HEK293 (cell line): ENCODE measurements around the gene UBA3.
A peak's percentile ranks its signal among the peaks of the same experiment; 100 is the strongest.

Experiments used
- FEZF1 ChIP-seq: fragments of 450-650 bp; formaldehyde crosslinking; IDR thresholded peaks from 2 replicates; pipeline ENCODE4 v1.5.1; 2016; ENCODE audit warnings: missing biosample characterization, missing genetic modification characterization
- GLIS2 ChIP-seq: fragments of 450-650 bp; formaldehyde crosslinking; IDR thresholded peaks from 2 replicates; pipeline ENCODE4 v1.5.1; 2016; ENCODE audit warnings: missing biosample characterization, missing genetic modification characterization
- IKZF3 ChIP-seq: fragments of 450-650 bp; IDR thresholded peaks from 2 replicates; pipeline ENCODE4 v1.5.0; 2018; ENCODE audit warnings: missing biosample characterization, mild to moderate bottlenecking, missing genetic modification characterization, moderate library complexity
- KLF10 ChIP-seq: fragments of 450-650 bp; IDR thresholded peaks from 2 replicates; pipeline ENCODE4 v1.5.1; 2018; ENCODE audit warnings: missing biosample characterization, mild to moderate bottlenecking, missing genetic modification characterization
- KLF16 ChIP-seq: fragments of 450-650 bp; formaldehyde crosslinking; IDR thresholded peaks from 2 replicates; pipeline ENCODE4 v1.5.1; 2017; ENCODE audit warnings: missing biosample characterization, missing genetic modification characterization
- MYNN ChIP-seq: fragments of 450-650 bp; formaldehyde crosslinking; IDR thresholded peaks from 2 replicates; pipeline ENCODE4 v1.5.1; 2016; ENCODE audit warnings: missing biosample characterization, missing genetic modification characterization, borderline replicate concordance
- PRDM1 ChIP-seq: fragments of 450-650 bp; formaldehyde crosslinking; IDR thresholded peaks from 2 replicates; pipeline ENCODE4; 2016; ENCODE audit warnings: missing biosample characterization, missing genetic modification characterization
- PRDM4 ChIP-seq: fragments of 450-650 bp; formaldehyde crosslinking; IDR thresholded peaks from 2 replicates; pipeline ENCODE4 v1.5.1; 2017; ENCODE audit warnings: missing biosample characterization, missing genetic modification characterization
- REPIN1 ChIP-seq: fragments of 450-650 bp; formaldehyde crosslinking; IDR thresholded peaks from 2 replicates; pipeline ENCODE4 v1.5.1; 2017; ENCODE audit warnings: missing biosample characterization, missing genetic modification characterization, low read depth
- REST ChIP-seq: fragments of 450-650 bp; formaldehyde crosslinking; IDR thresholded peaks from 2 replicates; pipeline ENCODE4 v1.5.1; 2016; ENCODE audit warnings: missing biosample characterization, missing genetic modification characterization
- SP2 ChIP-seq: fragments of 450-650 bp; formaldehyde crosslinking; IDR thresholded peaks from 2 replicates; pipeline ENCODE4 v1.5.1; 2016; ENCODE audit warnings: missing biosample characterization, missing genetic modification characterization
- SP3 ChIP-seq: fragments of 450-650 bp; formaldehyde crosslinking; IDR thresholded peaks from 2 replicates; pipeline ENCODE4 v1.5.1; 2016; ENCODE audit warnings: missing biosample characterization, missing genetic modification characterization
- ZBTB21 ChIP-seq: fragments of 450-650 bp; formaldehyde crosslinking; IDR thresholded peaks from 2 replicates; pipeline ENCODE4 v1.5.1; 2017; ENCODE audit warnings: missing biosample characterization, missing genetic modification characterization
- ZFP3 ChIP-seq: fragments of 450-650 bp; formaldehyde crosslinking; IDR thresholded peaks from 2 replicates; pipeline ENCODE4 v1.5.1; 2016; ENCODE audit warnings: low read depth, missing biosample characterization, missing genetic modification characterization
- ZFP41 ChIP-seq: fragments of 450-650 bp; formaldehyde crosslinking; IDR thresholded peaks from 2 replicates; pipeline ENCODE4 v1.5.1; 2016; ENCODE audit warnings: missing biosample characterization, missing genetic modification characterization, borderline replicate concordance
- ZFP69B ChIP-seq: fragments of 450-650 bp; formaldehyde crosslinking; IDR thresholded peaks from 2 replicates; pipeline ENCODE4 v1.5.1; 2016; ENCODE audit warnings: missing biosample characterization, missing genetic modification characterization
- ZNF112 ChIP-seq: fragments of 450-650 bp; formaldehyde crosslinking; IDR thresholded peaks from 2 replicates; pipeline ENCODE4 v1.5.0; 2017; ENCODE audit warnings: missing biosample characterization, missing genetic modification characterization
- ZNF140 ChIP-seq: fragments of 450-650 bp; formaldehyde crosslinking; IDR thresholded peaks from 2 replicates; pipeline ENCODE4 v1.5.1; 2016; ENCODE audit warnings: missing biosample characterization, missing genetic modification characterization
- ZNF211 ChIP-seq: fragments of 450-650 bp; formaldehyde crosslinking; IDR thresholded peaks from 2 replicates; pipeline ENCODE4 v1.5.1; 2016; ENCODE audit warnings: low read depth, missing biosample characterization, missing genetic modification characterization
- ZNF274 ChIP-seq, 2 experiments: fragments of 200-500 bp in 1 of 2; fragments of 450-650 bp in 1 of 2; sonication (Bioruptor generic) in 1 of 2; formaldehyde crosslinking in 1 of 2; IDR thresholded peaks; 2 replicates each; pipeline versions ENCODE4 v1.5.1 to v1.6.1; 2014 to 2016; ENCODE audit warnings: borderline replicate concordance in 1 of 2, inconsistent platforms in 1 of 2, low read length in 1 of 2, missing biosample characterization in 1 of 2, missing genetic modification characterization in 1 of 2
- ZNF473 ChIP-seq: fragments of 450-650 bp; formaldehyde crosslinking; IDR thresholded peaks from 2 replicates; pipeline ENCODE4 v1.5.1; 2017; ENCODE audit warnings: missing biosample characterization, missing genetic modification characterization
- ZNF514 ChIP-seq: fragments of 450-650 bp; formaldehyde crosslinking; IDR thresholded peaks from 2 replicates; pipeline ENCODE4 v1.5.1; 2016; ENCODE audit warnings: missing biosample characterization, missing genetic modification characterization
- ZNF529 ChIP-seq: fragments of 450-650 bp; formaldehyde crosslinking; IDR thresholded peaks from 2 replicates; pipeline ENCODE4 v1.5.1; 2017; ENCODE audit warnings: missing genetic modification characterization, missing biosample characterization; ENCODE audit not compliant: insufficient replicate concordance
- ZNF610 ChIP-seq: fragments of 450-650 bp; formaldehyde crosslinking; IDR thresholded peaks from 2 replicates; pipeline ENCODE4 v1.5.1; 2016; ENCODE audit warnings: missing biosample characterization, missing genetic modification characterization, borderline replicate concordance
- ZNF629 ChIP-seq: fragments of 450-650 bp; formaldehyde crosslinking; IDR thresholded peaks from 2 replicates; pipeline ENCODE4 v1.5.1; 2017; ENCODE audit warnings: missing biosample characterization, missing genetic modification characterization
- ZNF654 ChIP-seq: fragments of 450-650 bp; formaldehyde crosslinking; IDR thresholded peaks from 2 replicates; pipeline ENCODE4 v1.5.1; 2016; ENCODE audit warnings: low read depth, missing biosample characterization, missing genetic modification characterization
- ZNF670 ChIP-seq: fragments of 450-650 bp; formaldehyde crosslinking; IDR thresholded peaks from 2 replicates; pipeline ENCODE4 v1.5.1; 2016; ENCODE audit warnings: missing biosample characterization, missing genetic modification characterization, low read depth
- ZNF76 ChIP-seq: fragments of 450-650 bp; formaldehyde crosslinking; IDR thresholded peaks from 2 replicates; pipeline ENCODE4; 2016; ENCODE audit warnings: low read depth, missing biosample characterization, missing genetic modification characterization, borderline replicate concordance
- ZNF837 ChIP-seq: fragments of 450-650 bp; formaldehyde crosslinking; IDR thresholded peaks from 2 replicates; pipeline ENCODE4 v1.5.1; 2016; ENCODE audit warnings: missing biosample characterization, missing genetic modification characterization
- ZSCAN16 ChIP-seq: fragments of 450-650 bp; formaldehyde crosslinking; IDR thresholded peaks from 2 replicates; pipeline ENCODE4 v1.5.1; 2016; ENCODE audit warnings: missing biosample characterization, missing genetic modification characterization
- ZSCAN23 ChIP-seq: fragments of 450-650 bp; formaldehyde crosslinking; IDR thresholded peaks from 2 replicates; pipeline ENCODE4 v1.5.1; 2016; ENCODE audit warnings: missing biosample characterization, missing genetic modification characterization
- ZXDB ChIP-seq: fragments of 450-650 bp; formaldehyde crosslinking; IDR thresholded peaks from 2 replicates; pipeline ENCODE4 v1.5.1; 2016; ENCODE audit warnings: missing biosample characterization, missing genetic modification characterization
- TF ChIP-seq, protein P1 (sequence below): fragments of 450-650 bp; formaldehyde crosslinking; IDR thresholded peaks from 2 replicates; pipeline ENCODE4 v1.5.1; 2017; ENCODE audit warnings: missing biosample characterization, missing genetic modification characterization
- TF ChIP-seq, protein P2 (sequence below): fragments of 450-650 bp; formaldehyde crosslinking; IDR thresholded peaks from 2 replicates; pipeline ENCODE4 v1.5.1; 2016; ENCODE audit warnings: missing biosample characterization, missing genetic modification characterization

The UBA3 gene

DNA sequence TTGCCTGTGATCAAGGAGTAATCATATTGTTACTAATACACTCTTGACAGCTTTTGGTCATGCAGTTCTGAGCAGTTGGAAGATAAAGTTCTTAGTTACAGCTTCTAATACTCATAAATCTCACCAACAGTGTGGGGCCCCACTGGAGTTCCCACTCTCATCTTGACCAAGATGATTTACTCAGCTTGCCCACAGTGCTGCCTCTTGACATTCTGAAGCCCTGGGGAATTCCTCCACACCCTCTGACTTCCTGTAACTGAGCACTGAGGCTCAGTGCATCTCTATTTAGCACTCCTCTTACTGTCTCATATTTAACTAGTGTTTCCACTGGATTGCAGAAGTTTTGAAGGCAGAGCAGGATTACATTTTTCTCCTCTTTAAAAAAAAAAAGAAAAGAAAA is 2.6 kb upstream of the UBA3 start (continued):
- TF ChIP-seq ZNF837 (tag by site-specific recombination): no peak
- no peak for TF ChIP-seq ZNF274 (IDR thresholded peaks at IDR 0.05; ENCODE audit: low read length)
- TF ChIP-seq ZNF274 (tag by site-specific recombination; IDR thresholded peaks at IDR 0.05; ENCODE audit: borderline replicate concordance): no peak
- TF ChIP-seq ZBTB21 (tag by site-specific recombination): no peak
- TF ChIP-seq PRDM1 (tag by site-specific recombination): no peak
- no peak for TF ChIP-seq ZNF473 (tag by site-specific recombination)
- no peak for TF ChIP-seq ZNF529 (tag by site-specific recombination)
- no peak for TF ChIP-seq ZSCAN23 (tag by site-specific recombination)
- TF ChIP-seq REST: no peak
- TF ChIP-seq ZNF514 (tag by site-specific recombination): no peak
- no peak for TF ChIP-seq ZNF610
- TF ChIP-seq PRDM4 (tag by site-specific recombination): no peak
- peak; percentile 30; the same call in 1 of the 2 replicates for TF ChIP-seq SP2
- TF ChIP-seq ZNF670: no peak
- no peak for TF ChIP-seq ZNF112 (tag by site-specific recombination)
- TF ChIP-seq SP3 (tag by site-specific recombination): no peak
- TF ChIP-seq, protein P1, sequence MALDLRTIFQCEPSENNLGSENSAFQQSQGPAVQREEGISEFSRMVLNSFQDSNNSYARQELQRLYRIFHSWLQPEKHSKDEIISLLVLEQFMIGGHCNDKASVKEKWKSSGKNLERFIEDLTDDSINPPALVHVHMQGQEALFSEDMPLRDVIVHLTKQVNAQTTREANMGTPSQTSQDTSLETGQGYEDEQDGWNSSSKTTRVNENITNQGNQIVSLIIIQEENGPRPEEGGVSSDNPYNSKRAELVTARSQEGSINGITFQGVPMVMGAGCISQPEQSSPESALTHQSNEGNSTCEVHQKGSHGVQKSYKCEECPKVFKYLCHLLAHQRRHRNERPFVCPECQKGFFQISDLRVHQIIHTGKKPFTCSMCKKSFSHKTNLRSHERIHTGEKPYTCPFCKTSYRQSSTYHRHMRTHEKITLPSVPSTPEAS (tag by site-specific recombination): no peak
- TF ChIP-seq ZNF76 (tag by site-specific recombination): no peak
- no peak for TF ChIP-seq ZNF654 (tag by site-specific recombination)
- peak; percentile 82 for TF ChIP-seq FEZF1
- TF ChIP-seq ZNF211 (tag by site-specific recombination): no peak
- TF ChIP-seq IKZF3: peak; percentile 65
- TF ChIP-seq, protein P2, sequence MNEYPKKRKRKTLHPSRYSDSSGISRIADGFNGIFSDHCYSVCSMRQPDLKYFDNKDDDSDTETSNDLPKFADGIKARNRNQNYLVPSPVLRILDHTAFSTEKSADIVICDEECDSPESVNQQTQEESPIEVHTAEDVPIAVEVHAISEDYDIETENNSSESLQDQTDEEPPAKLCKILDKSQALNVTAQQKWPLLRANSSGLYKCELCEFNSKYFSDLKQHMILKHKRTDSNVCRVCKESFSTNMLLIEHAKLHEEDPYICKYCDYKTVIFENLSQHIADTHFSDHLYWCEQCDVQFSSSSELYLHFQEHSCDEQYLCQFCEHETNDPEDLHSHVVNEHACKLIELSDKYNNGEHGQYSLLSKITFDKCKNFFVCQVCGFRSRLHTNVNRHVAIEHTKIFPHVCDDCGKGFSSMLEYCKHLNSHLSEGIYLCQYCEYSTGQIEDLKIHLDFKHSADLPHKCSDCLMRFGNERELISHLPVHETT: 0 out of 2 replicates have a peak, but pooled peaks have one; percentile 21
- peak; percentile 78 for TF ChIP-seq ZFP69B (tag by site-specific recombination)
- TF ChIP-seq REPIN1 (tag by site-specific recombination): no peak
- no peak for TF ChIP-seq ZFP3 (tag by site-specific recombination)
- no peak for TF ChIP-seq MYNN (tag by site-specific recombination)
- TF ChIP-seq KLF10: peak; percentile 48
- TF ChIP-seq KLF16 (tag by site-specific recombination): no peak
- TF ChIP-seq ZNF140 (tag by site-specific recombination): no peak
- TF ChIP-seq ZSCAN16 (tag by site-specific recombination): peak; percentile 78; the same call in 1 of the 2 replicates
- no peak for TF ChIP-seq GLIS2
- TF ChIP-seq ZXDB: no peak; the same call in 1 of the 2 replicates
- no peak for TF ChIP-seq ZFP41
- peak; percentile 51 for TF ChIP-seq ZNF629 (tag by site-specific recombination)
